Measurements from ENCODE around the gene ZNF195.

ZNF195 gene

GRCh38 chr11:3382613-3383285, 3.8 kb upstream of the ZNF195 start:
- DNase-seq (ENCODE audit: extremely low read depth, low read depth) = no peak
- no peak for TF ChIP-seq CTCF (IDR thresholded peaks at IDR 0.05; ENCODE audit: low read depth, low read length)

- DNase-seq (ENCODE audit: extremely low read depth, low read depth) = no peak
- no peak for TF ChIP-seq CTCF (IDR thresholded peaks at IDR 0.05; ENCODE audit: low read depth, low read length)
Observed at GRCh38 chr11:3381794-3382193, 2.8 kb upstream of the ZNF195 start.

- TF ChIP-seq CTCF (IDR thresholded peaks at IDR 0.05; ENCODE audit: low read depth, low read length) = no peak
- DNase-seq (ENCODE audit: extremely low read depth, low read depth) = no peak
Observed at GRCh38 chr11:3380706-3381545, 2.0 kb upstream of the ZNF195 start.

GRCh38 chr11:3375552-3375951, 3.4 kb downstream of the ZNF195 start:
- no peak for DNase-seq (ENCODE audit: extremely low read depth, low read depth)

GRCh38 chr11:3370311-3370870, 8.6 kb downstream of the ZNF195 start:
- TF ChIP-seq CTCF (IDR thresholded peaks at IDR 0.05; ENCODE audit: low read depth, low read length) = no peak
- no peak for DNase-seq (ENCODE audit: extremely low read depth, low read depth)

More at GRCh38 chr11:3375552-3375951, 3.4 kb downstream of the ZNF195 start:
- no peak for TF ChIP-seq CTCF (IDR thresholded peaks at IDR 0.05; ENCODE audit: low read depth, low read length)

- TF ChIP-seq CTCF (IDR thresholded peaks at IDR 0.05; ENCODE audit: low read depth, low read length) = no peak
- no peak for DNase-seq (ENCODE audit: extremely low read depth, low read depth)
Observed at GRCh38 chr11:3369366-3369765, 9.6 kb downstream of the ZNF195 start.

- DNase-seq (ENCODE audit: extremely low read depth, low read depth) = no peak
Observed at GRCh38 chr11:3368199-3368598, 10.7 kb downstream of the ZNF195 start.

More at GRCh38 chr11:3368199-3368598, 10.7 kb downstream of the ZNF195 start:
- no peak for TF ChIP-seq CTCF (IDR thresholded peaks at IDR 0.05; ENCODE audit: low read depth, low read length)

Data from AG09319 (cell line).